ENCODE results near the gene MSRB1. TPM values are rescaled to one million over a fixed set of nuclear protein-coding genes. Genes with fewer than 3 reads are reported as not detected.
A peak's percentile ranks its signal among the peaks of the same experiment; 100 is the strongest.

MSRB1 gene
- total and polyA plus RNA-seq, 2 experiments from 2014 or later = 14.1 to 26.9 TPM

DNA sequence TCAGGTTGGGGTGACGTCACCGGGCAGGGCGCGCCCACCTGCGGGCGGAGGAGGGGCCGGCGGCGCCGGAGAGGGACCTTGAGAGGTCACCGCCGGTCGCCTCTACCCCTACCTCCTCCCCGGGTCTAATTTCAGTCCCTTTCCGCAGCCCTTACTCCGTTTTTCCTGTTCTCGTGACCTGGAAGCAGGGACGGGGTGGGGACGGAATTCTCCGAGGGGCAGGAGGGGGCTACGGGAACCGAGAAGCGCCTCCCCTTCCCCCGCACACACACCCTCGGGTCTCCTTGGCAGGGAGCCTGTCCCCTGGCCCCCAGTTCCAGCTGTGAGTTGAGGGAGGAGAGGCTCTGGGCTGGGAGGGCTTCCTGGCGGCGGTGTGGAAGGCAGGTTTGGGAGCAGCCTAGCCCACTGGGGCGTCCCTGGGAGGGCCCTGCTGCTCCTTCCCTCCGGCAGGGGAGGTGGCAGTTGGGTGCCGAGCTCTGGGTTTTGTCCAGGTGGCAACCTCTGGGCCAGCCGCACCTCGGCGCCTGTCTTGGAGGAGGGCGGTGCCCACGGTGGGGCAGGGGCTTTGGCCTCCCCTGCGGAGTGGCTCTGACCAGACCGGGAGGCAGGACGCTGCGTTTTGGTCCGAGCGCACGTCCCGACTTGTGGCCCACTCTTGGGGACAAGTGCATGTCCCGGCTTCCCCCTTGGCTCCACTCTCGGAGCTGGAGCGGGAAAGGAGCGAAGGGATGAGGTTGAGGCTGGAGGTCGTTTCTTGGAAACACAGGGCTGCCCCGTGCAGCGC is 47.5 kb upstream of the MSRB1 start:
- 7 to 10% methylated on average over 37 to 50 of the region's 50 CpGs for WGBS, 2 experiments (ENCODE audit: low coverage in 1 of 2, low lambda C conversion rate in 2 of 2, missing lambda C conversion rate in 2 of 2)
- H2AFZ ChIP-seq = no peak overlapping the region

DNA sequence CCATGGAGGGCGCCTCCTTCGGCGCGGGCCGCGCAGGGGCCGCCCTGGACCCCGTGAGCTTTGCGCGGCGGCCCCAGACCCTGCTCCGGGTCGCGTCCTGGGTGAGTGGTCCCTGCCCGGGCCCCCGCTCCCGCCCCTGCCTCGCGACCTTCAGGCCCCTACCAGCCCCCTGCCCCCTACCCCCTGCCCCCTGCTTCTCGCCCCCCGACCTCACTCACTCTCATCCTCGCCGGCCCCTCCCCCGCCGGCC is 47.0 kb upstream of the MSRB1 start:
- Histone ChIP-seq H3K27me3 (replicated peaks; ENCODE audit: insufficient read depth) (peaks cover 21% of the 10 kb centered on the region; the same call in 1 of the 2 replicates), H3K27ac (no peak overlapping the region), H3F3A (ENCODE audit: insufficient read depth) (peaks cover 10% of the 10 kb centered on the region; the same call in 1 of the 2 replicates), H3K4me1 (ENCODE audit: insufficient read depth) (no peaks in the 10 kb centered on the region), H2AFZ (no peak overlapping the region), H3K4me3 (no peak overlapping the region), H3K36me3 (ENCODE audit: low read depth) (no peaks in the 10 kb centered on the region), H4K20me1 (ENCODE audit: insufficient read depth) (no peaks in the 10 kb centered on the region), H3K79me2 (ENCODE audit: insufficient read depth) (peaks cover 8% of the 10 kb centered on the region; the same call in 1 of the 2 replicates), H3K9me2 (ENCODE audit: insufficient read depth) (no peaks in the 10 kb centered on the region), H3K9me3 (ENCODE audit: low read depth) (no peaks in the 10 kb centered on the region), H3K4me2 (ENCODE audit: unreplicated experiment) (no peak overlapping the region), H3K9ac (no peak overlapping the region)
- no peak for TF ChIP-seq EZH2phosphoT487 (IDR thresholded peaks at IDR 0.05; ENCODE audit: insufficient read depth, low read depth)
- in situ Hi-C loops (cut with MboI) = no loop called here
- 0 to 10% methylated on average over 7 to 23 of the region's 25 CpGs for WGBS, 2 experiments (ENCODE audit: low coverage in 1 of 2, low lambda C conversion rate in 2 of 2, missing lambda C conversion rate in 2 of 2)
- DNase-seq = no peak

More for the DNA sequence above, 47.5 kb upstream of the MSRB1 start:
- Histone ChIP-seq H3K36me3 (ENCODE audit: low read depth) (no peaks in the 10 kb centered on the region), H3K27me3 (replicated peaks; ENCODE audit: insufficient read depth) (peaks cover 21% of the 10 kb centered on the region; the same call in 1 of the 2 replicates), H3K9me2 (ENCODE audit: insufficient read depth) (no peaks in the 10 kb centered on the region), H3K4me2 (ENCODE audit: unreplicated experiment) (no peak overlapping the region), H3K9me3 (ENCODE audit: low read depth) (no peaks in the 10 kb centered on the region), H3K4me3 (no peak overlapping the region), H3K79me2 (ENCODE audit: insufficient read depth) (peaks cover 3% of the 10 kb centered on the region; the same call in 1 of the 2 replicates), H3K9ac (no peak overlapping the region), H3F3A (ENCODE audit: insufficient read depth) (peaks cover 15% of the 10 kb centered on the region), H3K4me1 (ENCODE audit: insufficient read depth) (no peaks in the 10 kb centered on the region), H4K20me1 (ENCODE audit: insufficient read depth) (no peaks in the 10 kb centered on the region), H3K27ac (no peak overlapping the region)
- DNase-seq = no peak
- in situ Hi-C loops (cut with MboI) = no loop called here
- peak; percentile 96 for TF ChIP-seq EZH2 (IDR thresholded peaks at IDR 0.05; ENCODE audit: insufficient read depth, poor library complexity, severe bottlenecking)
- TF ChIP-seq EZH2phosphoT487 (IDR thresholded peaks at IDR 0.05; ENCODE audit: insufficient read depth, low read depth) = 0 out of 2 replicates have a peak, but pooled peaks have one; percentile 41

DNA sequence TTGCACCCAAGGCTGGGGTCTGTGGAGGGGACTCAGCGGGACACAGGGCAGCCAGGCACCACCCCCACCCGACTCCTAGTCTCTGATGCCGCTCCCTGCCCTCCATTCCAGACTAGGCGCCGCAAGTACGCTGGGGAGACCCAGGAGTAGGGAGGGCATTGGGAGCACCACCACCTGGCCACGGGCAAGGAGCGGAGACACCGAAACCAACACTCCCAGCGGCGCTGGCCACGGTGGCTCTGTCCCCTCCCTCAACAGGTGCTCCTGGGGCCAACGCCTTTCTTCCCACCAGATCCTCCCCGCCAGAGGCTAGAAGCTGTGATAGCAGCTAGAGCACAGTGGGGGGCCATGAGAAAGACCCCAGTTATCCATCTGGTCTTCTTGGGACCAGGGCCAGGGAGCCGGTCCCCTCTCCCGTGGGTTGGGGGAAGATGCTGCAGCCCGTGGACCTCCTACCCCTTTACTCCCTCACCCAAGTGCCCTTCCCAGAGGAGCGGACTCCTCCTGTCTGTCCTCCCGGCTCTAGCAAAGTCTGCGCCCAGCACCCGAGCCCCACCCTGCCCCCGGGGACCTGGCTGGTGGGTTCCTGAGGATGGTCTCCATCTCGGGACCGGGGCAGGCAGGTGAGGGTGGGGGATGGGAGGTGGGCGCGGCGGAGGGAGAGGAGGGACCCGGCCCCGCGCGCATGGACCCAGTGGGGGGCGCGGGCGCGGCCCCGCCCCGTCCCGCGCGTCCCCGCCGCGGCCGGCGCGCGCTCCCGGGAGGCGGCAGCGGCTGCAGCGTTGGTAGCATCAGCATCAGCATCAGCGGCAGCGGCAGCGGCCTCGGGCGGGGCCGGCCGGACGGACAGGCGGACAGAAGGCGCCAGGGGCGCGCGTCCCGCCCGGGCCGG is 46.5 kb upstream of the MSRB1 start, which contains the start of gene SYNGR3:
SYNGR3 (plus strand) TSS at position 762 of the 892 bp plus-strand sequence. CDS start 133 bp downstream, outside the sequence.
- Histone ChIP-seq H3K4me1 (ENCODE audit: insufficient read depth) (no peaks in the 10 kb centered on the region), H4K20me1 (ENCODE audit: insufficient read depth) (no peaks in the 10 kb centered on the region), H3K9ac (no peak within 1 kb of the TSS), H3K36me3 (ENCODE audit: low read depth) (no peaks in the 10 kb centered on the region), H3K79me2 (ENCODE audit: insufficient read depth) (peaks cover 9% of the 10 kb centered on the region; the same call in 1 of the 2 replicates), H3K27ac (no peak within 1 kb of the TSS), H3F3A (ENCODE audit: insufficient read depth) (peaks cover 10% of the 10 kb centered on the region; the same call in 1 of the 2 replicates), H3K9me3 (ENCODE audit: low read depth) (no peaks in the 10 kb centered on the region), H3K27me3 (replicated peaks; ENCODE audit: insufficient read depth) (peaks cover 21% of the 10 kb centered on the region; the same call in 1 of the 2 replicates), H3K4me3 (no peak within 1 kb of the TSS), H2AFZ (no peak within 1 kb of the TSS), H3K4me2 (ENCODE audit: unreplicated experiment) (no peak within 1 kb of the TSS), H3K9me2 (ENCODE audit: insufficient read depth) (no peaks in the 10 kb centered on the region)
- in situ Hi-C loops (cut with MboI) = no loop called here
- peak; percentile 66 for DNase-seq
- 5 to 10% methylated on average over 32 to 50 of the region's 67 CpGs for WGBS, 2 experiments (ENCODE audit: low coverage in 1 of 2, low lambda C conversion rate in 2 of 2, missing lambda C conversion rate in 2 of 2)
- peak; percentile 75 for TF ChIP-seq EZH2 (IDR thresholded peaks at IDR 0.05; ENCODE audit: insufficient read depth, poor library complexity, severe bottlenecking)
- TF ChIP-seq EZH2phosphoT487 (IDR thresholded peaks at IDR 0.05; ENCODE audit: insufficient read depth, low read depth) = no peak

DNA sequence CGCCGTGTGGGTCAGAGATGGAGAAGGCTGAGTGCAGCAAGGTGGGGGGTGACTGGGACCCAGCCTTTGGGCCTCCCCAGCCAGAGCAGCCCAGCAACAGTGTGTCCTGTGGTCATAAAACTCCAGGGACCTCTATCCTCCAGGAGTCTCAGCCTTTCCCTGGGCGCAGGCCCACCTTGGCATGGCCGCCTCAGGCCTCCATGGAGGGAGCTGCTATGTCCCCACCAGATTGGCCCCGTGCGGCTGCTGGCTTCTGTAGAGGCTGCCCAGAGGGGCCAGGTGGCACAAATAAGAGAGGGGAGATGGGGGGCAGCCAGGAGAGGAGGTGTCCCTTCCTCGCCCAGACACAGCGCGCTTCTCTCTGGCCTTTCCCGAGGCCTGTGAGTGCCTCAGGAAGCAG is 44.2 kb upstream of the MSRB1 start:
- H2AFZ ChIP-seq = no peak overlapping the region
- H3K4me2 ChIP-seq (ENCODE audit: unreplicated experiment) = no peak overlapping the region
- H3K9ac ChIP-seq = no peak overlapping the region
- H3K4me1 ChIP-seq (ENCODE audit: insufficient read depth) = no peaks in the 10 kb centered on the region
- peaks cover 9% of the 10 kb centered on the region; the same call in 1 of the 2 replicates for H3K79me2 ChIP-seq (ENCODE audit: insufficient read depth)
- no peak overlapping the region for H3K4me3 ChIP-seq
- H3K9me3 ChIP-seq (ENCODE audit: low read depth) = no peaks in the 10 kb centered on the region
- no peaks in the 10 kb centered on the region for H3K36me3 ChIP-seq (ENCODE audit: low read depth)
- no peak for TF ChIP-seq EZH2 (IDR thresholded peaks at IDR 0.05; ENCODE audit: insufficient read depth, poor library complexity, severe bottlenecking)
- TF ChIP-seq EZH2phosphoT487 (IDR thresholded peaks at IDR 0.05; ENCODE audit: insufficient read depth, low read depth) = no peak
- WGBS, 2 experiments (ENCODE audit: low coverage in 1 of 2, low lambda C conversion rate in 2 of 2, missing lambda C conversion rate in 2 of 2) = 95 to 98% methylated on average over 9 to 10 of the region's 10 CpGs
- DNase-seq = no peak
- H3F3A ChIP-seq (ENCODE audit: insufficient read depth) = peaks cover 9% of the 10 kb centered on the region
- H3K9me2 ChIP-seq (ENCODE audit: insufficient read depth) = no peaks in the 10 kb centered on the region
- no peaks in the 10 kb centered on the region for H4K20me1 ChIP-seq (ENCODE audit: insufficient read depth)
- peaks cover 21% of the 10 kb centered on the region; the same call in 1 of the 2 replicates for H3K27me3 ChIP-seq (replicated peaks; ENCODE audit: insufficient read depth)
- in situ Hi-C loops (cut with MboI) = no loop called here
- no peak overlapping the region for H3K27ac ChIP-seq
